OCI-LY7 (cell line): Measurements from ENCODE around the gene OR1J4. TPM values are rescaled to one million over a fixed set of nuclear protein-coding genes. Genes with fewer than 3 reads are reported as not detected.

ENCODE experiments used
- BruUV-seq: library from RNA; stranded (reverse); fragments of 400-500 nt; replicated peaks from 2 replicates; lab custom pipeline; 2021; lab: Mats Ljungman, UMichigan
- CTCF ChIA-PET: fragments of 300-600 bp; sonication (Branson Sonifier 250); formaldehyde crosslinking; loops from one replicate; lab custom pipeline; 2022; ENCODE audit warnings: antibody characterized with exemption; ENCODE audit not compliant: unreplicated experiment; lab: Charles Lee
- POLR2A ChIA-PET: fragments of 300-600 bp; sonication (Branson Sonifier 250); formaldehyde crosslinking; loops from one replicate; lab custom pipeline; 2022; ENCODE audit warnings: antibody characterized with exemption; lab: Charles Lee
- DNase-seq: peaks from one replicate; pipeline ENCODE4 v3.0.0-alpha.2; 2015; ENCODE audit warnings: low spot score
- H2AFZ ChIP-seq: fragments of 200-600 bp; sonication (generic), shearing (Covaris generic); 2 replicates; pipeline ENCODE4 v1.6.1; 2014; ENCODE audit warnings: mild to moderate bottlenecking, antibody characterized with exemption, low read length, moderate library complexity
- H3K27ac ChIP-seq: fragments of 200-600 bp; sonication (generic); 2 replicates; pipeline ENCODE4 v1.5.1; 2014; ENCODE audit warnings: mixed run types, low read depth, mild to moderate bottlenecking, moderate library complexity, low read length, inconsistent platforms; ENCODE audit not compliant: poor library complexity, severe bottlenecking
- H3K36me3 ChIP-seq: fragments of 200-600 bp; sonication (generic); 2 replicates; pipeline ENCODE4 v1.6.1; 2014; ENCODE audit warnings: mild to moderate bottlenecking, antibody characterized with exemption, low read length, moderate library complexity, mixed read lengths; ENCODE audit not compliant: insufficient read depth
- H3K4me1 ChIP-seq: fragments of 200-600 bp; sonication (generic); 2 replicates; pipeline ENCODE4 v1.5.1; 2014; ENCODE audit warnings: mild to moderate bottlenecking, low read length; ENCODE audit not compliant: insufficient read depth, poor library complexity, severe bottlenecking
- H3K4me2 ChIP-seq: fragments of 200-600 bp; sonication (generic); 2 replicates; pipeline ENCODE4 v1.6.1; 2014; ENCODE audit warnings: mild to moderate bottlenecking, low read length
- H3K4me3 ChIP-seq: fragments of 200-600 bp; sonication (generic); 2 replicates; pipeline ENCODE4 v1.5.1; 2014; ENCODE audit warnings: mild to moderate bottlenecking, low read depth, low read length; ENCODE audit not compliant: poor library complexity, severe bottlenecking
- H3K79me2 ChIP-seq: fragments of 200-600 bp; sonication (generic); 2 replicates; pipeline ENCODE4 v1.6.1; 2016; ENCODE audit warnings: low read depth, mild to moderate bottlenecking, low read length, moderate library complexity, mixed read lengths; ENCODE audit not compliant: insufficient read depth
- H3K9me2 ChIP-seq: fragments of 200-600 bp; sonication (generic); 2 replicates; pipeline ENCODE4 v1.6.1; 2016; ENCODE audit warnings: mild to moderate bottlenecking, low read length, mixed read lengths; ENCODE audit not compliant: insufficient read depth
- H3K9me3 ChIP-seq: fragments of 200-600 bp; sonication (generic); 2 replicates; pipeline ENCODE4 v1.6.1; 2014; ENCODE audit warnings: mild to moderate bottlenecking, mixed run types, low read length, mixed read lengths
- H4K20me1 ChIP-seq: fragments of 200-600 bp; sonication (generic); 2 replicates; pipeline ENCODE4 v1.6.1; 2014; ENCODE audit warnings: mild to moderate bottlenecking, antibody characterized with exemption, low read length, moderate library complexity, mixed read lengths; ENCODE audit not compliant: insufficient read depth
- CTCF ChIP-seq: fragments of 200-600 bp; sonication (generic); conservative IDR thresholded peaks from 2 replicates; pipeline ENCODE4 v1.5.1; 2014; ENCODE audit warnings: mild to moderate bottlenecking, antibody characterized with exemption, low read length, moderate library complexity, mixed read lengths
- EZH2phosphoT487 ChIP-seq: fragments of 200-600 bp; sonication (generic); IDR thresholded peaks from 2 replicates; pipeline ENCODE4 v1.6.1; 2018; ENCODE audit warnings: low read depth, borderline replicate concordance, mild to moderate bottlenecking, mixed run types, antibody characterized with exemption, low read length, moderate library complexity, mixed read lengths
- intact Hi-C: fragments of 100-400 bp; cut with micrococcal nuclease; formaldehyde crosslinking; loops from one replicate; pipeline ENCODE4 v1.10.0; 2022; ENCODE audit not compliant: unreplicated experiment
- total RNA-seq, 2 experiments: library from RNA; depleted of rRNA in 1 of 2; stranded (reverse); fragments of >200 nt in 1 of 2; shearing (Covaris generic) in 1 of 2; gene quantifications; 2 replicates each; pipeline ENCODE4 v1.2.3, GENCODE V29; 2014 to 2022

OR1J4 gene
- total RNA-seq, 2 experiments from 2014 or later: not detected

- no peak overlapping the region for H2AFZ ChIP-seq
- no peak overlapping the region for H3K4me3 ChIP-seq
- TF ChIP-seq EZH2phosphoT487 (no peak), CTCF (peak; percentile 89)
- no peaks in the 10 kb centered on the region for H3K36me3 ChIP-seq
- intact Hi-C loops: no loop called here
- H4K20me1 ChIP-seq: no peaks in the 10 kb centered on the region
- ChIA-PET POLR2A (interaction anchor here (0.6 kb wide), 1 partner anchor 59 kb away, joined by 4 read pairs; no protein-coding TSS in a partner anchor), CTCF (no interaction called here)
- H3K9me3 ChIP-seq: no peaks in the 10 kb centered on the region
- BruUV-seq: no TSS peak
- H3K4me2 ChIP-seq: no peak overlapping the region
- no peaks in the 10 kb centered on the region for H3K4me1 ChIP-seq
- H3K9me2 ChIP-seq: no peaks in the 10 kb centered on the region
- no peaks in the 10 kb centered on the region for H3K79me2 ChIP-seq
- peak; percentile 47 for DNase-seq
- no peak overlapping the region for H3K27ac ChIP-seq
Observed at GRCh38 chr9:122498883-122499288, 20.1 kb upstream of the OR1J4 start.

GRCh38 chr9:122506964-122507363 is 12.0 kb upstream of the OR1J4 start:
- no peak for DNase-seq
- H3K36me3 ChIP-seq: no peaks in the 10 kb centered on the region
- ChIA-PET CTCF (no interaction called here), POLR2A (no interaction called here)
- H4K20me1 ChIP-seq: no peaks in the 10 kb centered on the region
- H3K4me1 ChIP-seq: no peaks in the 10 kb centered on the region
- no TSS peak for BruUV-seq
- intact Hi-C loops: no loop called here
- H3K4me3 ChIP-seq: no peak overlapping the region
- H3K4me2 ChIP-seq: no peak overlapping the region
- H2AFZ ChIP-seq: no peak overlapping the region
- H3K9me3 ChIP-seq: no peaks in the 10 kb centered on the region
- H3K9me2 ChIP-seq: no peaks in the 10 kb centered on the region
- no peak overlapping the region for H3K27ac ChIP-seq
- H3K79me2 ChIP-seq: no peaks in the 10 kb centered on the region
- no peak for TF ChIP-seq CTCF
- no peak for TF ChIP-seq EZH2phosphoT487

GRCh38 chr9:122510502-122510901 is 8.4 kb upstream of the OR1J4 start, which contains the start of gene OR1J2:
Gene OR1J2, plus strand, starts transcription at chr9:122510802. Its CDS starts 0 bp downstream, at chr9:122510802.
- Histone ChIP-seq H3K4me3 (no peak within 1 kb of the TSS), H3K4me1 (no peaks in the 10 kb centered on the region), H4K20me1 (no peaks in the 10 kb centered on the region), H3K36me3 (no peaks in the 10 kb centered on the region), H3K9me3 (no peaks in the 10 kb centered on the region), H3K79me2 (no peaks in the 10 kb centered on the region), H3K27ac (no peak within 1 kb of the TSS), H2AFZ (no peak within 1 kb of the TSS), H3K4me2 (no peak within 1 kb of the TSS), H3K9me2 (no peaks in the 10 kb centered on the region)
- ChIA-PET CTCF (no interaction called here), POLR2A (no interaction called here)
- no peak for DNase-seq
- TF ChIP-seq EZH2phosphoT487 (no peak), CTCF (no peak)
- intact Hi-C loops: no loop called here
- no TSS peak for BruUV-seq
